HepG2 (cell line): ENCODE measurements around the gene ZMIZ1. TPM values are rescaled to one million over a fixed set of nuclear protein-coding genes. Genes with fewer than 3 reads are reported as not detected.

Experiments
- ATAC-seq: fragments of 200-7000 bp; cut with Tn5 transposase; 3 replicates; pipeline ENCODE4 v1.9.1; 2020; ENCODE audit warnings: mild to moderate bottlenecking, moderate library complexity
- BruUV-seq: library from RNA; stranded (reverse); fragments of 400-500 nt; replicated peaks from 2 replicates; lab custom pipeline; 2021; lab: Mats Ljungman, UMichigan
- CTCF ChIA-PET: fragments of 300-600 bp; formaldehyde crosslinking; extraction: SDS; loops from one replicate; lab custom pipeline; 2021; ENCODE audit warnings: low total read pairs, inconsistent platforms, low intra/inter-chr PET ratio; lab: Yijun Ruan, JAX
- POLR2A ChIA-PET: fragments of 350-600 bp; sonication (Branson Sonifier 250); formaldehyde crosslinking; loops from one replicate; lab custom pipeline; 2020; ENCODE audit warnings: antibody characterized with exemption, inconsistent platforms; lab: Yijun Ruan, JAX
- DNase-seq: peaks from one replicate; pipeline ENCODE4 v3.0.0-alpha.2; 2015; ENCODE audit warnings: low spot score
- FAIRE-seq: peaks from 3 replicates; lab custom pipeline; 2011; peaks lifted over from hg19 to GRCh38; lab: Jason Lieb, UNC
- H2AFZ ChIP-seq: one replicate; pipeline ENCODE4 v1.6.1; 2011; ENCODE audit warnings: low read length, inconsistent platforms
- H3K27ac ChIP-seq: fragments of 300-600 bp; 3 replicates; pipeline ENCODE4 v1.8.0; 2011; ENCODE audit warnings: mixed run types, mild to moderate bottlenecking, mixed read lengths, low read length, inconsistent platforms; ENCODE audit not compliant: insufficient read depth; ENCODE audit errors: extremely low read length
- H3K27me3 ChIP-seq, 2 experiments: fragments of 200-600 bp in 1 of 2; 2 replicates in 1 of 2; 3 replicates in 1 of 2; pipeline versions ENCODE4 v1.6.0 to v1.8.0; 2011; ENCODE audit warnings: low read length in 2 of 2, mild to moderate bottlenecking in 2 of 2, moderate library complexity in 2 of 2, inconsistent platforms in 1 of 2; ENCODE audit not compliant: insufficient read depth in 2 of 2, control insufficient read depth in 1 of 2
- H3K36me3 ChIP-seq, 2 experiments: fragments of 200-600 bp in 1 of 2; replicated peaks in 1 of 2; 2 replicates in 1 of 2; 3 replicates in 1 of 2; pipeline versions ENCODE4 v1.5.1 to v1.8.0; 2011; ENCODE audit warnings: low read length in 2 of 2, inconsistent platforms in 1 of 2; ENCODE audit not compliant: insufficient read depth in 2 of 2, control insufficient read depth in 1 of 2
- H3K4me1 ChIP-seq: 2 replicates; pipeline ENCODE4 v1.5.1; 2012; ENCODE audit warnings: low read length, inconsistent platforms; ENCODE audit not compliant: insufficient read depth
- H3K4me2 ChIP-seq: 2 replicates; pipeline ENCODE4 v1.6.0; 2011; ENCODE audit warnings: low read depth, low read length, inconsistent platforms
- H3K4me3 ChIP-seq, 3 experiments: fragments of 200-600 bp in 1 of 3; sonication (generic), shearing (Covaris generic) in 1 of 3; replicated peaks in 1 of 3; 2 replicates each; pipeline ENCODE4 v1.5.1; 2011 to 2016; ENCODE audit warnings: low read length in 3 of 3, inconsistent platforms in 2 of 3, low read depth in 2 of 3, mild to moderate bottlenecking in 2 of 3, control low read depth in 1 of 3, mixed read lengths in 1 of 3; ENCODE audit not compliant: insufficient read depth in 1 of 3
- H3K79me2 ChIP-seq: one replicate; pipeline ENCODE4 v1.6.1; 2011; ENCODE audit warnings: low read length, inconsistent platforms; ENCODE audit not compliant: insufficient read depth
- H3K9ac ChIP-seq: 2 replicates; pipeline ENCODE4 v1.6.0; 2011; ENCODE audit warnings: mild to moderate bottlenecking, low read depth, low read length, inconsistent platforms; ENCODE audit not compliant: insufficient read depth
- H3K9me3 ChIP-seq: 2 replicates; pipeline ENCODE4 v1.5.1; 2012; ENCODE audit warnings: mild to moderate bottlenecking, low read length
- H4K20me1 ChIP-seq: 2 replicates; pipeline ENCODE4 v1.6.0; 2011; ENCODE audit warnings: inconsistent platforms, mild to moderate bottlenecking, low read length, moderate library complexity; ENCODE audit not compliant: insufficient read depth
- DMTF1 ChIP-seq: sonication (generic); formaldehyde crosslinking; IDR thresholded peaks from 2 replicates; pipeline ENCODE4 v1.4.0; 2020; ENCODE audit warnings: mild to moderate bottlenecking, missing genetic modification reagents
- KDM1A ChIP-seq: IDR thresholded peaks from 2 replicates; pipeline ENCODE4 v1.6.1; 2016; ENCODE audit warnings: missing compliant biosample characterization
- KDM2A ChIP-seq: sonication (generic); formaldehyde crosslinking; IDR thresholded peaks from 2 replicates; pipeline ENCODE4 v1.4.0; 2020; ENCODE audit warnings: low read depth, missing genetic modification reagents, borderline replicate concordance
- KLF16 ChIP-seq, 2 experiments: sonication (generic) in 1 of 2; formaldehyde crosslinking in 1 of 2; IDR thresholded peaks; 2 replicates each; pipeline versions ENCODE4 v1.6.1 to v1.8.0; 2016 to 2023; ENCODE audit warnings: missing genetic modification reagents in 2 of 2, missing compliant biosample characterization in 1 of 2
- RFXAP ChIP-seq: sonication (generic); formaldehyde crosslinking; IDR thresholded peaks from 2 replicates; pipeline ENCODE4 v1.4.0; 2020; ENCODE audit warnings: missing genetic modification reagents, borderline replicate concordance
- SETDB1 ChIP-seq: sonication (generic); formaldehyde crosslinking; IDR thresholded peaks from 2 replicates; pipeline ENCODE4 v1.5.1; 2020; ENCODE audit warnings: missing genetic modification reagents, mild to moderate bottlenecking, borderline replicate concordance
- SMARCE1 ChIP-seq: fragments of 450-650 bp; IDR thresholded peaks from 2 replicates; pipeline ENCODE4 v1.6.1; 2017; ENCODE audit warnings: borderline replicate concordance
- ZBED4 ChIP-seq: sonication (generic); formaldehyde crosslinking; IDR thresholded peaks from 2 replicates; pipeline ENCODE4 v1.4.0; 2020; ENCODE audit warnings: missing genetic modification reagents, borderline replicate concordance
- ZBTB42 ChIP-seq: sonication (generic); formaldehyde crosslinking; IDR thresholded peaks from 2 replicates; pipeline ENCODE4 v1.5.0; 2020; ENCODE audit warnings: mild to moderate bottlenecking, missing genetic modification reagents
- ZNF121 ChIP-seq: sonication (generic); formaldehyde crosslinking; IDR thresholded peaks from 2 replicates; pipeline ENCODE4 v1.5.0; 2020; ENCODE audit warnings: mild to moderate bottlenecking, missing genetic modification reagents
- WGBS: methylation state at CpG from one replicate; pipeline ENCODE4 v1.1.6; 2017; ENCODE audit warnings: low lambda C conversion rate; 5-methylcytosine and 5-hydroxymethylcytosine counted together
- in situ Hi-C: cut with HindIII; loops from 2 replicates; pipeline ENCODE4 v1.10.0; 2017; ENCODE audit warnings: low pct_unique_long_range_greater_than_20kb; ENCODE audit not compliant: extremely low pct_ligation_motif_present
- intact Hi-C: fragments of 100-400 bp; cut with micrococcal nuclease; formaldehyde crosslinking; loops from one replicate; pipeline ENCODE4 v1.10.0; 2022; ENCODE audit not compliant: unreplicated experiment
- polyA plus RNA-seq, 8 experiments: library from polyadenylated mRNA; depleted of rRNA in 3 of 8; stranded (reverse) in 7 of 8; unstranded in 1 of 8; fragments of >200 nt; fragmentation: Illumina TruSeq in 4 of 8; extraction: Trizol in 4 of 8; gene quantifications; 2 replicates each; pipeline versions ENCODE4 v1.2.1 to v1.2.3, GENCODE V29; 2011 to 2016; ENCODE audit warnings: low read depth in 4 of 8, missing spikeins in 1 of 8, mixed read lengths in 1 of 8; ENCODE audit not compliant: insufficient read depth in 1 of 8
- total RNA-seq, 5 experiments: library from RNA; depleted of rRNA; stranded (reverse); fragments of >200 nt; fragmentation: Illumina TruSeq; extraction: Trizol; gene quantifications; 2 replicates each; pipeline ENCODE4 v1.2.3, GENCODE V29; 2016; ENCODE audit warnings: low read depth in 1 of 5
- TF ChIP-seq, protein P1 (sequence below): sonication (generic); formaldehyde crosslinking; IDR thresholded peaks from 2 replicates; pipeline ENCODE4 v1.4.0; 2020; ENCODE audit warnings: missing genetic modification reagents, mild to moderate bottlenecking, borderline replicate concordance

ZMIZ1 gene
- total and polyA plus RNA-seq, 2 of the 13 experiments (the other 11 are each of a cell fraction or from before 2014, with no cell fraction given) = 5.3 to 10.2 TPM

GRCh38 chr10:79072041-79072441 lies 3.3 kb downstream of the ZMIZ1 start (continued):
- TF ChIP-seq, protein P1, sequence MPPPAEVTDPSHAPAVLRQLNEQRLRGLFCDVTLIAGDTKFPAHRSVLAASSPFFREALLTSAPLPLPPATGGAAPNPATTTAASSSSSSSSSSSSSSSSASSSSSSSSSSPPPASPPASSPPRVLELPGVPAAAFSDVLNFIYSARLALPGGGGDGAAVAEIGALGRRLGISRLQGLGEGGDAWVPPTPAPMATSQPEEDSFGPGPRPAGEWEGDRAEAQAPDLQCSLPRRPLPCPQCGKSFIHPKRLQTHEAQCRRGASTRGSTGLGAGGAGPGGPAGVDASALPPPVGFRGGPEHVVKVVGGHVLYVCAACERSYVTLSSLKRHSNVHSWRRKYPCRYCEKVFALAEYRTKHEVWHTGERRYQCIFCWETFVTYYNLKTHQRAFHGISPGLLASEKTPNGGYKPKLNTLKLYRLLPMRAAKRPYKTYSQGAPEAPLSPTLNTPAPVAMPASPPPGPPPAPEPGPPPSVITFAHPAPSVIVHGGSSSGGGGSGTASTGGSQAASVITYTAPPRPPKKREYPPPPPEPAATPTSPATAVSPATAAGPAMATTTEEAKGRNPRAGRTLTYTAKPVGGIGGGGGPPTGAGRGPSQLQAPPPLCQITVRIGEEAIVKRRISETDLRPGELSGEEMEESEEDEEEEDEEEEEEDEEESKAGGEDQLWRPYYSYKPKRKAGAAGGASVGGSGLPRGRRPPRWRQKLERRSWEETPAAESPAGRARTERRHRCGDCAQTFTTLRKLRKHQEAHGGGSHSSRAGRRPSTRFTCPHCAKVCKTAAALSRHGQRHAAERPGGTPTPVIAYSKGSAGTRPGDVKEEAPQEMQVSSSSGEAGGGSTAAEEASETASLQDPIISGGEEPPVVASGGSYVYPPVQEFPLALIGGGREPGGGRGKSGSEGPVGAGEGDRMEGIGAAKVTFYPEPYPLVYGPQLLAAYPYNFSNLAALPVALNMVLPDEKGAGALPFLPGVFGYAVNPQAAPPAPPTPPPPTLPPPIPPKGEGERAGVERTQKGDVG (CRISPR knock-in tag) = 0 out of 2 replicates have a peak, but pooled peaks have one; percentile 9
- no peak for TF ChIP-seq SMARCE1
- TF ChIP-seq KDM2A (CRISPR knock-in tag) = no peak
- no peak for TF ChIP-seq SETDB1 (CRISPR knock-in tag)
- TF ChIP-seq RFXAP (CRISPR knock-in tag) = no peak
- TF ChIP-seq, all 625 proteins: peak for 5

DNA sequence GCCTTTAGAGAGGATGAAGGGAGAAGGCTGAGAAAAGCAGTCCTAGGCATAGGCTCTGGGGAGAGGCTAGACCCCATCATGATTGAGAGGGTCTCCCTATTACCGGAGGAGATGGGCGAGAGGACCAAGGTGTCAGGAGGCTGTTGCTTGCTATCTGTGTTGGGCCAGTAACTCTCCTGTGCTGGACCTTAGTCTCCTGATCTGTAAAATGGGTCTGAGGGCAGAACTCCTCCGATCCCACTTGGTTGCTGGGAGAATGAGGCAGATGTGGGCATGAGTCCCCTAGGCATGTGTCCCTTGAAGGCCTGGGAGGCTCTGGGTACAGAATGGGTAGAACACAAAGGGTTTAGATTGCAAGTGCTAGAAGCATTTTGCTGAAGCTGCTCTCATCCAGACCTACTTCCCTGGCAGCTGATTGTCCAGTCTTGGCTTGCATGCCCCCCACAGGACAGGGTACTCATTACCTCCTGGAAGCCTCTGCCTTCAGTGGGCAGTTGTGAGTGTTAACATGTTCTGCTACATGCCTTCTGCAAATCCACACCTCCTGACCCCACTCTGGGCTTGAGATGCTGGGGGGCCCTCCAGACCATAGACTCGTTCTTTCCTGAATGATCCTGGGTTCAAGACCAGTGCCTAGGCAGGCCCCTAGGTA lies 4.4 kb downstream of the ZMIZ1 start:
- BruUV-seq = no TSS peak
- CTCF ChIA-PET = no interaction called here
- WGBS = 100% methylated on average over 3 of the region's 4 CpGs
- H3K79me2 ChIP-seq = peaks cover 86% of the 10 kb centered on the region
- H3K36me3 ChIP-seq = no peaks in the 10 kb centered on the region; a peak in 1 of 5 replicates
- peak overlapping the region; percentile 95 for H3K4me2 ChIP-seq
- H3K4me3 ChIP-seq = peak overlapping the region in 2 of 3 experiments; percentile 18 to 98; a peak in 4 of 6 replicates
- no peaks in the 10 kb centered on the region; a peak in 1 of 5 replicates for H3K27me3 ChIP-seq
- H3K27ac ChIP-seq = peak overlapping the region; percentile 91
- no peak overlapping the region for H2AFZ ChIP-seq
- POLR2A ChIA-PET = interaction anchor here (0.7 to 3.1 kb wide), 4 partner anchors 14 to 122 kb away, joined by 3 to 13 read pairs (median 4); no protein-coding TSS in a partner anchor
- H3K9ac ChIP-seq = peak overlapping the region; percentile 41
- ATAC-seq (no peak), FAIRE-seq (no peak), DNase-seq (no peak)
- in situ Hi-C loops = no loop called here
- peaks cover 75% of the 10 kb centered on the region for H4K20me1 ChIP-seq
- H3K9me3 ChIP-seq = no peaks in the 10 kb centered on the region
- intact Hi-C loops = loop anchor here (5.0 kb wide), 1 partner anchor 34 kb away; no protein-coding TSS in a partner anchor
- peaks cover 68% of the 10 kb centered on the region for H3K4me1 ChIP-seq
- TF ChIP-seq ZBED4 (CRISPR knock-in tag) (no peak), ZBTB42 (no peak), DMTF1 (CRISPR knock-in tag) (no peak), KDM1A (CRISPR knock-in tag) (0 out of 2 replicates have a peak, but pooled peaks have one; percentile 60), ZNF121 (CRISPR knock-in tag) (no peak), KLF16 (CRISPR knock-in tag; IDR thresholded peaks at IDR 0.05) (no peak)
